CMK (cell line): ENCODE results near the gene NCAPH2.

Source experiments
- DNase-seq: peaks from one replicate; pipeline ENCODE4 v3.0.0-alpha.2; 2010; ENCODE audit warnings: low read depth

NCAPH2 gene

GRCh38 chr22:50548921-50549790 lies 41.1 kb downstream of the NCAPH2 start:
- no peak for DNase-seq

GRCh38 chr22:50550395-50550794 lies 42.4 kb downstream of the NCAPH2 start:
- DNase-seq = no peak

GRCh38 chr22:50551160-50551752 lies 43.2 kb downstream of the NCAPH2 start:
- no peak for DNase-seq

- DNase-seq = no peak
Measured at GRCh38 chr22:50553310-50553709, 45.3 kb downstream of the NCAPH2 start.

- DNase-seq = no peak
Measured at GRCh38 chr22:50556703-50557102, 48.7 kb downstream of the NCAPH2 start.

GRCh38 chr22:50560034-50560433 lies 52.0 kb downstream of the NCAPH2 start:
- no peak for DNase-seq

- no peak for DNase-seq
Measured at GRCh38 chr22:50561401-50562358, 53.7 kb downstream of the NCAPH2 start.

GRCh38 chr22:50562523-50563412 lies 54.7 kb downstream of the NCAPH2 start, which contains the start of gene SYCE3:
TSS of gene SYCE3 (minus strand) at chr22:50562919. CDS start at chr22:50556405, 6,514 bp downstream.
- peak; percentile 86 for DNase-seq

GRCh38 chr22:50563413-50564160 lies 55.6 kb downstream of the NCAPH2 start:
- DNase-seq = no peak

- no peak for DNase-seq
Measured at GRCh38 chr22:50564289-50564688, 56.3 kb downstream of the NCAPH2 start.

- no peak for DNase-seq
Measured at GRCh38 chr22:50567721-50568252, 59.8 kb downstream of the NCAPH2 start.

- no peak for DNase-seq
Measured at GRCh38 chr22:50568626-50569025, 60.6 kb downstream of the NCAPH2 start.

GRCh38 chr22:50569041-50569459 lies 61.0 kb downstream of the NCAPH2 start:
- no peak for DNase-seq

- DNase-seq = no peak
Measured at GRCh38 chr22:50569896-50570535, 62.0 kb downstream of the NCAPH2 start.

- DNase-seq = no peak
Measured at GRCh38 chr22:50570861-50571260, 62.8 kb downstream of the NCAPH2 start.

GRCh38 chr22:50571264-50572175 lies 63.5 kb downstream of the NCAPH2 start:
- no peak for DNase-seq

- DNase-seq = no peak
Measured at GRCh38 chr22:50572965-50573364, 64.9 kb downstream of the NCAPH2 start.
